A549 (cell line): Measurements from ENCODE around the gene CFAP65.

Experiments
- CTCF ChIP-seq: fragments of >200 bp; sonication (Bioruptor Twin); formaldehyde crosslinking; IDR thresholded peaks from 3 replicates; pipeline ENCODE4 v1.5.1; 2016
- NR3C1 ChIP-seq: fragments of >200 bp; sonication (Bioruptor Twin); formaldehyde crosslinking; IDR thresholded peaks from 3 replicates; pipeline ENCODE4 v1.6.1; 2017
- SREBF2 ChIP-seq: fragments of 450-650 bp; IDR thresholded peaks from 2 replicates; pipeline ENCODE4 v1.6.1; 2014; ENCODE audit warnings: mild to moderate bottlenecking, moderate library complexity

- TF ChIP-seq CTCF: no peak
- TF ChIP-seq SREBF2: no peak
- no peak for TF ChIP-seq NR3C1
These were observed 13.2 kb downstream of the CFAP65 start for GRCh38 chr2:219028141-219028540.
